HG03097 (cell line): ENCODE measurements around the gene SH2B2.
"Not testable (repeated sequence)": the region's sequence is repeated elsewhere in the genome, so short reads cannot be mapped to it uniquely, and the experiment has no call there.

Experiments
- ATAC-seq: cut with Tn5 transposase; IDR thresholded peaks from one replicate; pipeline ENCODE4 v1.9.1; 2021; ENCODE audit not compliant: unreplicated experiment, low FRiP score

The SH2B2 gene

GRCh38 chr7:102284891-102285539, 1.7 kb upstream of the SH2B2 start:
- no peak for ATAC-seq

GRCh38 chr7:102285540-102286236, 980 bp upstream of the SH2B2 start:
- no peak for ATAC-seq

- no peak for ATAC-seq
Observed at GRCh38 chr7:102287111-102287980, 678 bp downstream of the SH2B2 start.

- ATAC-seq: no peak
Observed at GRCh38 chr7:102287981-102288278, 1.3 kb downstream of the SH2B2 start.

GRCh38 chr7:102288285-102288930, 1.7 kb downstream of the SH2B2 start:
- no peak for ATAC-seq

GRCh38 chr7:102289057-102289456, 2.4 kb downstream of the SH2B2 start:
- no peak for ATAC-seq

GRCh38 chr7:102291056-102291915, 4.6 kb downstream of the SH2B2 start:
- no peak for ATAC-seq

GRCh38 chr7:102291916-102292267, 5.2 kb downstream of the SH2B2 start:
- no peak for ATAC-seq

GRCh38 chr7:102292813-102293798, 6.4 kb downstream of the SH2B2 start:
- no peak for ATAC-seq

- ATAC-seq: no peak
Observed at GRCh38 chr7:102294589-102294988, 7.9 kb downstream of the SH2B2 start.

- ATAC-seq: no peak
Observed at GRCh38 chr7:102295346-102296178, 8.9 kb downstream of the SH2B2 start.

- ATAC-seq: no peak
Observed at GRCh38 chr7:102296179-102296438, 9.4 kb downstream of the SH2B2 start.

GRCh38 chr7:102296514-102296913, 9.8 kb downstream of the SH2B2 start:
- ATAC-seq: no peak

- ATAC-seq: no peak
Observed at GRCh38 chr7:102297487-102298218, 11.0 kb downstream of the SH2B2 start.

- ATAC-seq: no peak
Observed at GRCh38 chr7:102300643-102301221, 14.1 kb downstream of the SH2B2 start.

- not testable (repeated sequence) for ATAC-seq
Observed at GRCh38 chr7:102301367-102301766, 14.7 kb downstream of the SH2B2 start.

GRCh38 chr7:102302025-102302424, 15.4 kb downstream of the SH2B2 start:
- no peak for ATAC-seq
